ENCODE measurements around the gene UBE2O.

UBE2O gene

GRCh38 chr17:76493505-76494167 is 40.7 kb upstream of the UBE2O start:
- H3K36me3 Mint-ChIP-seq (ENCODE audit: insufficient read depth) = peaks cover 7% of the 10 kb centered on the region
- H3K27ac Mint-ChIP-seq (ENCODE audit: low read depth) = peak overlapping the region; percentile 95
- DNase-seq (ENCODE audit: low spot score in 2 of 2) = peak; percentile 35 to 52
- peak overlapping the region; percentile 94 for H3K4me3 Mint-ChIP-seq
- H3K9me3 Mint-ChIP-seq = no peaks in the 10 kb centered on the region
- H3K27me3 Mint-ChIP-seq = no peaks in the 10 kb centered on the region
- ATAC-seq (replicated peaks; ENCODE audit: extremely low read depth, poor library complexity, severe bottlenecking) = peak; percentile 75
- peaks cover 55% of the 10 kb centered on the region for H3K4me1 Mint-ChIP-seq

GRCh38 chr17:76492989-76493501 is 40.1 kb upstream of the UBE2O start:
- peak overlapping the region; percentile 95 for H3K27ac Mint-ChIP-seq (ENCODE audit: low read depth)
- H3K27me3 Mint-ChIP-seq = no peaks in the 10 kb centered on the region
- DNase-seq (ENCODE audit: low spot score in 2 of 2) (no peak), ATAC-seq (replicated peaks; ENCODE audit: extremely low read depth, poor library complexity, severe bottlenecking) (peak; percentile 44)
- peak overlapping the region; percentile 94 for H3K4me3 Mint-ChIP-seq
- H3K4me1 Mint-ChIP-seq = peaks cover 51% of the 10 kb centered on the region
- no peaks in the 10 kb centered on the region for H3K9me3 Mint-ChIP-seq
- H3K36me3 Mint-ChIP-seq (ENCODE audit: insufficient read depth) = peaks cover 6% of the 10 kb centered on the region

GRCh38 chr17:76492123-76492988 is 39.4 kb upstream of the UBE2O start:
- DNase-seq (ENCODE audit: low spot score in 2 of 2) = no peak
- Mint-ChIP-seq H3K27ac (ENCODE audit: low read depth) (peak overlapping the region; percentile 95), H3K36me3 (ENCODE audit: insufficient read depth) (peaks cover 9% of the 10 kb centered on the region), H3K27me3 (no peaks in the 10 kb centered on the region), H3K4me3 (peak overlapping the region; percentile 94), H3K4me1 (peaks cover 45% of the 10 kb centered on the region), H3K9me3 (no peaks in the 10 kb centered on the region)
- ATAC-seq (replicated peaks; ENCODE audit: extremely low read depth, poor library complexity, severe bottlenecking) = no peak

GRCh38 chr17:76491271-76492122 is 38.5 kb upstream of the UBE2O start:
- H3K4me3 Mint-ChIP-seq = peak overlapping the region; percentile 94

GRCh38 chr17:76490112-76490710 is 37.3 kb upstream of the UBE2O start:
- Mint-ChIP-seq H3K27me3 (no peaks in the 10 kb centered on the region), H3K4me3 (no peak overlapping the region), H3K36me3 (ENCODE audit: insufficient read depth) (peaks cover 13% of the 10 kb centered on the region), H3K27ac (ENCODE audit: low read depth) (peak overlapping the region; percentile 95), H3K9me3 (no peaks in the 10 kb centered on the region), H3K4me1 (peaks cover 43% of the 10 kb centered on the region)
- DNase-seq (ENCODE audit: low spot score in 2 of 2) = no peak
- ATAC-seq (replicated peaks; ENCODE audit: extremely low read depth, poor library complexity, severe bottlenecking) = no peak

More at GRCh38 chr17:76491271-76492122, 38.5 kb upstream of the UBE2O start:
- Mint-ChIP-seq H3K36me3 (ENCODE audit: insufficient read depth) (peaks cover 12% of the 10 kb centered on the region), H3K9me3 (no peaks in the 10 kb centered on the region), H3K4me1 (peaks cover 37% of the 10 kb centered on the region), H3K27me3 (no peaks in the 10 kb centered on the region), H3K27ac (ENCODE audit: low read depth) (peak overlapping the region; percentile 95)
- no peak for ATAC-seq (replicated peaks; ENCODE audit: extremely low read depth, poor library complexity, severe bottlenecking)
- DNase-seq (ENCODE audit: low spot score in 2 of 2) = no peak

- Mint-ChIP-seq H3K9me3 (no peaks in the 10 kb centered on the region), H3K27me3 (no peaks in the 10 kb centered on the region), H3K27ac (ENCODE audit: low read depth) (no peak overlapping the region), H3K36me3 (ENCODE audit: insufficient read depth) (peaks cover 14% of the 10 kb centered on the region), H3K4me3 (no peak overlapping the region), H3K4me1 (peaks cover 35% of the 10 kb centered on the region)
- ATAC-seq (replicated peaks; ENCODE audit: extremely low read depth, poor library complexity, severe bottlenecking) (no peak), DNase-seq (ENCODE audit: low spot score in 2 of 2) (no peak)
Observed at GRCh38 chr17:76487451-76488192, 34.7 kb upstream of the UBE2O start.

GRCh38 chr17:76485569-76485968 is 32.6 kb upstream of the UBE2O start:
- peaks cover 25% of the 10 kb centered on the region for H3K36me3 Mint-ChIP-seq (ENCODE audit: insufficient read depth)
- no peaks in the 10 kb centered on the region for H3K9me3 Mint-ChIP-seq
- no peak overlapping the region for H3K27ac Mint-ChIP-seq (ENCODE audit: low read depth)
- no peak for DNase-seq (ENCODE audit: low spot score in 2 of 2)
- H3K4me1 Mint-ChIP-seq = peaks cover 27% of the 10 kb centered on the region
- H3K27me3 Mint-ChIP-seq = no peaks in the 10 kb centered on the region
- H3K4me3 Mint-ChIP-seq = no peak overlapping the region
- ATAC-seq (replicated peaks; ENCODE audit: extremely low read depth, poor library complexity, severe bottlenecking) = no peak

GRCh38 chr17:76484228-76484725 is 31.3 kb upstream of the UBE2O start:
- peak overlapping the region; percentile 58 for H3K27ac Mint-ChIP-seq (ENCODE audit: low read depth)
- H3K4me3 Mint-ChIP-seq = no peak overlapping the region
- H3K27me3 Mint-ChIP-seq = no peaks in the 10 kb centered on the region
- H3K4me1 Mint-ChIP-seq = peaks cover 24% of the 10 kb centered on the region
- ATAC-seq (replicated peaks; ENCODE audit: extremely low read depth, poor library complexity, severe bottlenecking) = no peak
- H3K9me3 Mint-ChIP-seq = no peaks in the 10 kb centered on the region
- H3K36me3 Mint-ChIP-seq (ENCODE audit: insufficient read depth) = peaks cover 32% of the 10 kb centered on the region
- DNase-seq (ENCODE audit: low spot score in 2 of 2) = no peak

GRCh38 chr17:76481071-76481655 is 28.2 kb upstream of the UBE2O start:
- peaks cover 25% of the 10 kb centered on the region for H3K36me3 Mint-ChIP-seq (ENCODE audit: insufficient read depth)
- peak overlapping the region; percentile 58 for H3K27ac Mint-ChIP-seq (ENCODE audit: low read depth)
- H3K27me3 Mint-ChIP-seq = no peaks in the 10 kb centered on the region
- peaks cover 24% of the 10 kb centered on the region for H3K4me1 Mint-ChIP-seq
- H3K9me3 Mint-ChIP-seq = no peaks in the 10 kb centered on the region
- ATAC-seq (replicated peaks; ENCODE audit: extremely low read depth, poor library complexity, severe bottlenecking) (peak; percentile 14), DNase-seq (ENCODE audit: low spot score in 2 of 2) (no peak)
- no peak overlapping the region for H3K4me3 Mint-ChIP-seq

GRCh38 chr17:76480632-76481031 is 27.7 kb upstream of the UBE2O start:
- H3K27ac Mint-ChIP-seq (ENCODE audit: low read depth) = peak overlapping the region; percentile 38
- DNase-seq (ENCODE audit: low spot score in 2 of 2) = no peak
- H3K36me3 Mint-ChIP-seq (ENCODE audit: insufficient read depth) = peaks cover 25% of the 10 kb centered on the region
- no peak for ATAC-seq (replicated peaks; ENCODE audit: extremely low read depth, poor library complexity, severe bottlenecking)
- H3K4me3 Mint-ChIP-seq = no peak overlapping the region
- no peaks in the 10 kb centered on the region for H3K27me3 Mint-ChIP-seq
- no peaks in the 10 kb centered on the region for H3K9me3 Mint-ChIP-seq
- H3K4me1 Mint-ChIP-seq = peaks cover 20% of the 10 kb centered on the region

- ATAC-seq (replicated peaks; ENCODE audit: extremely low read depth, poor library complexity, severe bottlenecking) = no peak
- no peak overlapping the region for H3K4me3 Mint-ChIP-seq
- no peaks in the 10 kb centered on the region for H3K9me3 Mint-ChIP-seq
- peaks cover 28% of the 10 kb centered on the region for H3K36me3 Mint-ChIP-seq (ENCODE audit: insufficient read depth)
- H3K4me1 Mint-ChIP-seq = peaks cover 16% of the 10 kb centered on the region
- H3K27me3 Mint-ChIP-seq = no peaks in the 10 kb centered on the region
- no peak for DNase-seq (ENCODE audit: low spot score in 2 of 2)
- H3K27ac Mint-ChIP-seq (ENCODE audit: low read depth) = peak overlapping the region; percentile 38
Observed at GRCh38 chr17:76479515-76480060, 26.6 kb upstream of the UBE2O start.
